Embryonic facial prominence (tissue), 1 donor: ENCODE results near the gene CYP19A1.

Experiments
- DNase-seq: peaks from one replicate; pipeline ENCODE4 v3.0.0-alpha.2; 2016; ENCODE audit errors: extremely low spot score

Gene CYP19A1

DNA sequence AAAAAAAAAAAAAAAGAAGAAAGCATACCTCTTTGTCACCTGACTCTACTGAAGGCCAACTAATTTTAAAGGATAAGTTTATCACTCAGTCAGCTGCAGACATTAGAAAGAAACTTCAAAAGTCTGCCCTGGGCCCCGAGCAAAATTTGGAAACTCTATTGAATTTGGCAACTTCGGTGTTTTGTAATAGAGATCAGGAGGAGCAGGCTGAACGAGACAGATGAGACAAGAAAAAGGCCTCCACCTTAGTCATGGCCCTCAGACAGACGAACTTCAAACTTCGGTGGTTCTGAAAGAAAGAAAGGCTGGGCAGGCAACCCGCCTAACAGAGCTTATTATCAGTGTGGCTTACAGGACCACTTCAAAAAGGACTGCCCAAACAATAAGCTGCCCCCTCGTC lies 21.6 kb upstream of the CYP19A1 start:
- no peak for DNase-seq

GRCh38 chr15:51356983-51357382 lies 18.6 kb upstream of the CYP19A1 start:
- DNase-seq = no peak

DNA sequence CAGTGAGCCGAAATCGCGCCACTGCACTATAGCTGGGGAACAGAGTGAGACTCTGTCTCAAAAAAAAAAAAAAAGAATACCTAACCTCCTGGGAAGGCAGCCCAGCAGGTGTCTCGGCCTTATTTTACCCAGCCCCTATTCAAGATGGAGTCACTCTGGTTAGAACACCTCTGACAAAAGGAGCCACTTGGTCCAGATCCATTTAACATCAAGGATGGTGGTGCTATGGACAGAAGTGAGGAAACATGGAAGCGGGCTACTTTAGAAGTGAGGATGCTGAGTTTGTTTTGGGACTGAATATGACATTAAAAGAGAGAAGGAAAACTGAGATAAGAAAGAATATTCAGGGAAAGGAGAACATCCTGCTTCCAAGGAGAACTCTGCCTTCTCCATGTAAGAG lies 17.8 kb upstream of the CYP19A1 start:
- DNase-seq = no peak

DNA sequence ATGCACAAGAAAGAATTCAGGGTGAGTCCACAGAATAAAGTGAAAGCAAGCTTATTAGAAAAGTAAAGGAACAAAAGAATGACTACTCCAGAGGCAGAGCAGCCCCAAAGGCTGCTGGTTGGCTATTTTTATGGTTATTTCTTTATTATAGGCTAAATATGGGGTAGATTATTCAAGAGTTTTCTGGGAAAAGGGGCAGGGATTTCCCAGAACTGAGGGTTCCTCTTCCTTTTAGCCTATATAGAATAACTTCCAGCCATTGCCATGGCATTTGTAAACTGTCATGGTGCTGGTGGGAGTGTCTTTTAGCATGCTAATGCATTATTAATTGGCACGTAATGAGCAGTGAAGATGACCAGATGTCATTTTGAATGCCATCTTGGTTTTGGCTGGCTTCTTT lies 16.7 kb upstream of the CYP19A1 start:
- DNase-seq = no peak

DNA sequence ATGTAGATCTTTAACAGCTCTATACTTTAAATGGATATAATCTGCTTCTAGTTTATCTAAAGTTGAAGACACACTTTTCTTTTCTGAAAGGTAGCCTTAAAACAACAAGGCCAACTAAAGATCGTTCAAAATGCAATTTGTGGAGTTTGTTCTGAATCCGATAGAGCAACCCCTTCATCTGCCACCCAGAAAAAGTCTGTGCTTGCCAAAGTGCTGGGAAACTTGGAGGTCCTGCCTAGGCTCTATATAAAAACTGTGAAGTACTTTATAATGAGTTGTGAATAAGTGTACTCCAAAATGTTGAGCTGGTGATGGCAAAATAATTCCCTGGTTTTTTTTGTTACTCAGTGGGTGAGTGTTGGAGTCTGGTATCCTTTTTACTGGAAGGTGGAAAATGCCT lies 15.6 kb upstream of the CYP19A1 start:
- no peak for DNase-seq

- DNase-seq = no peak
These were observed 12.3 kb upstream of the CYP19A1 start for GRCh38 chr15:51350723-51351122.

- no peak for DNase-seq
These were observed 10.9 kb upstream of the CYP19A1 start for GRCh38 chr15:51349156-51349844.

GRCh38 chr15:51348688-51349087 lies 10.3 kb upstream of the CYP19A1 start:
- no peak for DNase-seq

GRCh38 chr15:51346136-51346535 lies 7.7 kb upstream of the CYP19A1 start:
- DNase-seq = no peak

- DNase-seq = no peak
These were observed 5.1 kb upstream of the CYP19A1 start for GRCh38 chr15:51343466-51343865.

DNA sequence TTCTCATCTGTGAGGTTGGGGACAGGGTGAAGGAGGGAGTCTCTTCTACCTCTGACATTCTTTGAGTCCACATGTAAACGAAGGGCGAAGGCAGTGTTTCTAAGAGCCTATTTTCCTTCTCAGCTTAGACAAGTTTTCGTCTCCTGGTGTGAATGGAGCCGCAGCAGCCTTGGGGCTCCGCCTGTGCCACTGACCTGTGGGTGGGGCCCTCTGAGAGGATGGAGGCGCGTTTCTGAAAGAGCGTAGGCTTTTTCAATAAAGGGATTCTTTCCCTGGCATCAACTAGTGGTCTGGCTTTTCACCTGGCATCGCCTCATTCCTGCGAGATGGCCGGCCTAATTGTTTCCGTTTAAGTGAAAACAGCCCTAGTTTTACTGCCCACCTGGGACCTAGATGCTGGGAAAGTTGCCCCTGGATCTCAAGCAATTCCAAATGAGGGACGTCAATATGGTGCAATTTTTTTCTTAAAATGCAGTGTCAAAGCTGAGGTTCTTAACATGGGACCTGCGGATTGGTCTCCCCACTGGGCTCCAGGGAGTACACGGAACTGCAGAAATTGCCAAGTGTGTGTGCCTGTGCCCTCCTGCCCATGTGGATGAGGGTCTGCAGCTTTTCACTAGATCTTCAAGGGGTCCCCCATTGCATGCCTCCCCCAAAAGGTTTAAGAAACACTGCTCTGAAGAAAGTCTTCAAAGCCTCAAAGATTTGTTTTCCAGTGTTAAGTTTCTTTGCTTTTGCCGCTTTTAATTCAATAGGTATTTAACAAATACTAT lies 4.0 kb upstream of the CYP19A1 start:
- no peak for DNase-seq

GRCh38 chr15:51341366-51342226 lies 3.2 kb upstream of the CYP19A1 start, which contains the start of gene GLDN:
GLDN (plus strand) TSS chr15:51341655; CDS start chr15:51341685, 30 bp downstream.
- DNase-seq = no peak

DNA sequence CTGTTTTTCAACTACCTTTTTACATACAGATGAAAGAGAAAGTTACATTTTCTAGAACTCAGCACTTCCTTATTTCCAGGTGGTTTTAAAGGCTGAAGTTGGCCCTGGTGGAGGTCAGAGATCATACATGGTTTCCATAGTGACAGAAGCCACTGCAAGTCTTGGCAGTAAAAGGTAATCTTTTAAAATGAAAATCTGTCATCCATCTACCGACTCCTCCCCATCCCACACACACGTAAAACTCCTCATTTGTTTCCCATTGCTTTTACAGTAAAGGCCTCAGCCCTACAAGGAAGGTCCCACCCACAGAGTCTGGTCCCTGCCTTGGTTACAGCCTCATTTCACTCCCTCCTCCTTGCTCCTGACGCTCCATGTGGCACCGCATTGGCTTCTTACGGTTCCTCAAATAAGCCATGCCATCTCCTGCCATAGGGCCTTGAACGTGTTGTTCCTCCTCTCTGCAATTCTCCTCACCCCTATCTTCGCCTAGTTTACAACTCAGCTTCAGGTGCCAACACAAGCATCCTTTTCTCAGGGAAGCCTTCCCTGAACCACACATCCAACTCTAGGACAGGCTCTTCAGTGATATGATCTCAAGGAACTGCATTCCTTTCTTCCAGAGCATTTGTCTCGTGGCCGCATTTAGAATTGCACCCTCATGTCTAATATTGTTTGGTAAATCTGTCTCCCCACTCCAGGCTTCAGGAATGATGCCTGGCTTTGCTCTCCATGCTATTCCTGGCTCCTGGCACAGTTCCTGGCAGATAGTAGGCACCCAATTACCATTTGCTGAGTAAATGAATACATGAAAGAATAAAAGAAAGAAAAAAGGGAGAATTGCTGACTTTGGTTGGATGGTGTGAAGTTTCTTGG lies 2.6 kb downstream of the CYP19A1 start:
- no peak for DNase-seq

DNA sequence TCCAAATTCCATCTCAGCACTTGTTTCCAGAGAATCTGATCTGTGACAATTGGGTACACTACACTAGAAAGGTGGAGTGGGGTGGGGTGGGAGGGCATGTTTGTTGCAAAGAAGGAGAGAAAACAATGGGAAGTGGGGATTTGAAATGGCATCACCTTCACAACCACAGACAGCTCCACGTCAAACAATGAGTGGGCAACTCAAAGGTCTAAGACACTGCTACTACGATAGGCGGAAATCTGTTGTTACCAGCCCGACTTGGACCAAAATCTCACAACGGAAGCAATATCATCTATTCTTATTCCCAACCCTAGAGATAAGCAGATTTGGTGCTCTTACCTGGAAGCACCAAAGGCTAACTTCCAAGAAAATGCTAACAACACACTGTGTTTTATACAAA lies 3.3 kb downstream of the CYP19A1 start:
- DNase-seq = no peak

DNA sequence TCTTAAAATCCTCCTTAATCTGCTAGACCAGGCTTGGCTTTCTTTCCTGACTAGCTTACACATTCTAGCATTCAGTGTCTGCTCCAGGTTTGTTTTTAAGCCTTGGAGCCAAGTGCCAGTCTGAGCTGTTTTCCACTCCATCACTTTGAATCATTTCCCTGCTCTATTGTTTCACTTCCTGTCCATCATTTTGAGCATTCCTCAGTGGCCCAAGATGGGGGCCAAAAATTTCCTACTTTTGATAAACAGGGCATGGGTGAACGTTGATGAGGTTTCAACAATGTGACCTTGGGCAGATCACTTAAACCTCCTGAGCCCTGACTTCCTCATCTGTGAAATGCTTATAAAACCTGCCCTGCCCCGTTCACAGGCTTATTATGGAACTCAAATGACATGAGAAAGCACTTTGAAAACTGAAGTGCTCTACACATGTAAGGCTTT lies 4.4 kb downstream of the CYP19A1 start:
- no peak for DNase-seq

- DNase-seq = no peak
These were observed 4.8 kb downstream of the CYP19A1 start for GRCh38 chr15:51333571-51333970.

GRCh38 chr15:51332206-51333147 lies 5.9 kb downstream of the CYP19A1 start:
- DNase-seq = no peak

GRCh38 chr15:51331141-51331540 lies 7.3 kb downstream of the CYP19A1 start:
- DNase-seq = no peak

GRCh38 chr15:51328926-51329325 lies 9.5 kb downstream of the CYP19A1 start:
- DNase-seq = no peak

DNA sequence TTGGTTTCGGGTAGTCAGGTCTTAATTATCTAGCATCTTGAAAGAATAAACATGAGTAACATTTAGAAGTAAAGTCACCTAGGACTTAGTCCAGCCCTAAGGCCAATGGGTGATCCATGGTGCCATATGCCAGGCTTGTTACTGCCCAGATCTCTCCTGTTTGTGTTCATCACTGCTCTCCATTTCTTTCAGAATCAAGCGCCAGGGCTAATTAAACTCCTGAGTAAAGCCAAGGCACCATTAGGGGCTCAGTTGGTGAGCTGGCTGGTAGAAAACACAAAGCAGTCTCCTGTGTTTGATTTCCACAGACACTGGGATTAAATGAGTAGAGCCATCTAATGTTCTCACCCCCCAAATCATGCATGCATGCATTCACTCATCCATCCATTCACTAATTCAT lies 11.3 kb downstream of the CYP19A1 start:
- no peak for DNase-seq
